ENCODE results near the gene GDF2. TPM values are rescaled to one million over a fixed set of nuclear protein-coding genes. Genes with fewer than 3 reads are reported as not detected.

Gene GDF2
- total RNA-seq, 1 experiment from 2014 or later: not detected

DNA sequence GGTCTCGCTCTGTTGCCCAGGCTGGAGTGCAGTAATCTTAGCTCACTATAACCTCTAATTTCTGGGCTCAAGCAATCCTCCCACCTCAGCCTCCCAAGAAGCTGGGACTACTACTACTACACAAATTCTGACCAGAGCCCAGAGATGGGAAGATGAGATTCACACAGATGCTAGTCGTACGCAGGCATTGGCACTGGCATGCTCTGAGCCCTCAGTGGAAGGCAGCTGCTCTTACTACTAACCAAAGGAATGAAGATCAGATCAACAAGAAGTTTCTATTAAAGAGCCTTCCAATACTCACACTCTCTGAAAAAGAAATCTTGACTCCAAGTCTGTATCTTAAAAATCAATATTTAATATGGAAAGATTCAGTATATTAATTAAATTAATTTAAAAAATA lies 10.7 kb downstream of the GDF2 start:
- DNase-seq (ENCODE audit: low read depth): no peak

DNA sequence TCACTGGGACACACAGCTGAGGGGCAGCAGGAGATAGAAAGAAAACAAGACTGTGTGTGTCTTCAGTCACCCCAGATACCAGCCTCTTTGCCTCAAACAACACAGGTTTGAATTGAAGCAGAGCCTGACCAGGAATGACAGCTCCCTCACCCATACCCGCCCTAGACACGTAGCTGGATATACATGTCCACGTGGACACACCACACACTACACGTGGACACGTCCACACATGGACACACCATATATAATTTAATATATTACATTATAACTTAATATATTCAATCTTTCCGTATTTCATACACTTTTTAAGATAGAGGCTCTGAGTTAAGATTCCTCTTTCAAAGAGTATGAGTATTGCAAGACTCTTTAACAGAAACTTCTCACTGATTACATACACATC lies 11.3 kb downstream of the GDF2 start:
- DNase-seq (ENCODE audit: low read depth): no peak

DNA sequence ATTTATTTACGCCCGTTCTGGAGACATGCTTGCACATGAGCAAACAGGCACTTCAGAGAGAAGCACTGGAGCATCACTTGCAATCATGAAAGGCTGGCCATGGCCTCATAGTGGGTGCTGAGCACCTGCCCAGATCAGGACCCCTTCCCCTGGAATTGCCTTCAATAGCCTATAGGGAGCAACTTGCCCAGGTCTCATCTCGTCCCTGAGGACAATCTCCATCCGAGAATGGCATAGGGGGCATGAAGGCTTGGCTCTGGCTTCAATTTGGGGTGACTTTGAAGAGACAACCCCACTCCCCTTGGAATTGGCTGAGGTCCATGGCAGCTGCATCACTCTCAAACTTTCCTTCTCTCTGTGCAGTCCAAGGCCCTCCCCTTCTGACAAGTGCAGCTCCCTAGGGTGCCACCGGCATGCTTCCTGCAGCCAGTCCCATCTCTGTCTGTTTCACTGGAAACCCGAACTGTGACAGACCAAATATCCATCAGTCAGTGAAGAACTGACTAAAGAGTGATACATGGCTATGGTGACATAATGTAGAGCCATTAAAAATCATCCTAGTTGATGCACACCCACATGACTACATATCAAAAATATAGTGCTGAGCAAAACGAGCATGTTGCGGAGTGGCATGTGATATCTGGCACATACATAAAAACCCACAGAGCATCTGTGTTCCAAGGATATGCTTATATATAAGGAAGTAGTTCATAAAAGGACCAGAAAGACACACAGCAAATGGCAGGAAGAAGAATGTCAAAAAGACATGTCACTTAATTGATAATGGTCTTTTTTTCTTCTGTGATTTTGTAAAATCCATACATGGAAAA lies 12.4 kb downstream of the GDF2 start:
- no peak for DNase-seq (ENCODE audit: low read depth)

DNA sequence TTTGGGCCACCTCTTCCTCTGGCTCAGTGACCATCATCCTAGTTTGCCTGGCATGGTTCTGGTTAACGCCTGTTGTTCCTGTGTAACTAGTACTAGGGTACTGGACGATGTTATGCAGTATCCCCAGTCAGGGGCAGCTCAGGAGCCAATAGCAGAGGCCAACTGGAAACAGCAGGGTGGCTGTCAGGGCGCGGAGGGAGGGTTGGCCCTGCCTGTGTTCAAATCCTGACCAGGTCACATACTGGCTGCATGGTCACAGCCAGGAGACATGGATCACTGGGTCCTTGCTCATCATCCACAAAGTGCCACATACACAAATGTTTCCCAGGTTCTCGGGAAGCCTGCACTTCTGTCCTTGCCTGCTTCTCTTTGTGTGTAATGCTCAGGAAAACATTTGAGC lies 13.7 kb downstream of the GDF2 start:
- DNase-seq (ENCODE audit: low read depth): no peak

GRCh38 chr10:47336387-47337134 lies 14.3 kb downstream of the GDF2 start:
- DNase-seq (ENCODE audit: low read depth): peak; percentile 45

DNA sequence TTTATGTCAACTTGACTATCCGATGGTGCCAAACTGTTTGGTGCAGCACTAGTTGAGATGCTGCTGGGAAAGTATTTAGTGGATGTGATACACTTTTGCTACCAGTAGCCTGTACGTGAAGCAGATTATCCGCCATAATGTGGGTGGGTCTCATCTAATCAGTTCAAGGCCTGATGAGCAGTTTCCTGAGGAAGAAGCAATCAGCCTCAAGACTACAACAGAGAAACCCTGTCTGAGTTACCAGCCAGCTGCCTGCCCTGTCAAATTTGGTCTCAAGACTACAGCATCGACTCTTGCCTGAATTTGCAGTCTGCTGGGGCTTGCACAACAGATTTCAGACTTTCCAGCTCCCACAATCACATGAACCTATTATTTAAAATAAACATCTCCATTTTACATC lies 15.1 kb downstream of the GDF2 start:
- no peak for DNase-seq (ENCODE audit: low read depth)

GRCh38 chr10:47339186-47339735 lies 17.0 kb downstream of the GDF2 start:
- DNase-seq (ENCODE audit: low read depth): no peak

- DNase-seq (ENCODE audit: low read depth): no peak
Measured at GRCh38 chr10:47339759-47340607, 17.7 kb downstream of the GDF2 start.

DNA sequence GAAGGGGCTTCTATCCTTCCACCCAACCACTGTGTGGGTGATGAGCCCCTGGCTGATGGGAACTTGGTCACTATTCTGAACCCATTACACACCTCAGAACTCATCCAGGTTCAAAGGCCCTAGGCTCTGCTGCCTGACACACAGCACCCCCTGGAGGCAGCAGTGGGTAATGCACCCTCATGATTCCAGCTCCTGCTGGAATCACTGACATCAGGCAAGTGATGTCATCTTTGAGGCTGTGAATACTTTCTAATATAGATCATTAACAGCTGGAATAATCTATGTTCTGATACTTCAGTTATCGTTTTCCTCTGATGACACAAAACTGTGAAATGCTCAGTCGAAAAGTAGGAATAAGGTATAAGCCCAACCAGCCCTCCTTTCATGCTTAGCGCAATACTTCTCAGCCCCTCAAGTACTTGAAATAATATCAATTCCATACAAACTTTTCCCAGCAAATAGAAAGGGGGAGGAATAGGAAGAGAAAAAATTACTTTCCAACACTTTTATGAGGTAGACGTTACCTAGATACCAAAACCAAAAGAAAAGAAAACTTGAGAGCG lies 18.4 kb downstream of the GDF2 start:
- DNase-seq (ENCODE audit: low read depth): peak; percentile 58

DNA sequence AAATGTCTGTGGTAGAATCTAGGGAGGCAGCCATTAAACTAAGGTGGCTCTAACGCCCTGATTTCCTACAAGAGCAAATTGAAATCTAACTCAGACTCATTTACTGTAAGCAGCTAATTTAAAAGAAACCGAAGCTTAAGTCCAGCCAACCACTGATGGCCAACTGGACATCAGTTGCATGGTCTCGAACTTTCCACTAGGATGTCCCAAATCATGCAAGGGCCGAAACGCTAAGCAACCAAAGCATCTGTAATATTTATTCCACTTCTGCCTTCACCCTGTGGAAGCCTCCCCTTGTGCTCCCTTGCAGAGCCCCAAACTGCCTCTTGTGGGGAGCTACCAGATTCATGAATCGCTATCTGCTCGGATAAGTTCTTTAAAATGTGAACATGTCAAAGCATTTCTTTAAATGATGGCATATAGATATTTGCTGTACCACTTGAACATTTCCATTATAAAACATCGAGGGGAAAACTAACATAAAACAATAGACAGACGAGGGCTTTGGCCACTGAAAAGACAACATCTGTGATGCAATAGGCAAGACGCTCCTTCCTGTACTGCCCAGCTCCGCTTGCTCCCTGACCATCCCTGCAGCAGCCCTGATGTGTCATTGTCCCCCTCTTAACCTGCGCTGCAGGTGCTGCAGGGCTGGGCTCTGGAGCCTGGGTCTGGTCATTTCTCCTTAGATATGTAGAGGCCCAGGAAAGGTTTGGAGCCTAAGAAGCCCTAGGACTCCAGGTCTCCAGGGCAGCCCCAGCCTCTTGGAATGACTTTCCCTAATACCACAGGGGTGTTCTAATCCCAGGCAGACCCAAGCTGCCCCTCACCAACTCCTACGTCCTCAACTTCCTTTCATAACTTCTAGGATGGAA lies 23.0 kb downstream of the GDF2 start:
- no peak for DNase-seq (ENCODE audit: low read depth)

DNA sequence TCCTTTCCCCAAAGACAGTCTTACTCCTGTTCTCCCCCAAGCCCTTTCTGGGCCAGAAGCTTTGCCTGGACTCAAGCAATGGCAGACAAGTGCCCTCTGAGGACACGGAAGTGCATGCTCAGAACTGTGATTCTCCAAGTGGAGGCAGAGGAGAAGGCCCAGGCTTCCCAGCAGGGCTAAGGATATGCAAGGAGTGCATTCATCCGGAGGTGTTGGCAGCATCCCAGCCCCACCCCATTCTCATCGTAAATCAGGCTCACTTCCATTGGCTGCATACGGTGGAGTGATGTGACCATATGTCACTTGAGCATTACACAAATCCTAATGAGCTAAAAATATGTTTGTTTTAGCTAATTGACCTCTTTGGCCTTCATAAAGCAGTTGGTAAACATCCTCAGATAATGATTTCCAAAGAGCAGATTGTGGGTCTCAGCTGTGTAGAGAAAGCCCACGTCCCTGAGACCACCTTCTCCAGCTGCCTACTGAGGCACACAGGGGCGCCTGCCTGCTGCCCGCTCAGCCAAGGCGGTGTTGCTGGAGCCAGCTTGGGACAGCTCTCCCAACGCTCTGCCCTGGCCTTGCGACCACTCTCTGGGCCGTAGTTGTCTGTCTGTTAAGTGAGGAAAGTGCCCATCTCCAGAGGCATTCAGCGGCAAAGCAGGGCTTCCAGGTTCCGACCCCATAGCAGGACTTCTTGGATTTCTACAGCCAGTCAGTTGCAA lies 24.5 kb downstream of the GDF2 start:
- DNase-seq (ENCODE audit: low read depth): no peak

- DNase-seq (ENCODE audit: low read depth): no peak
Measured at GRCh38 chr10:47347303-47347675, 25.0 kb downstream of the GDF2 start.

DNA sequence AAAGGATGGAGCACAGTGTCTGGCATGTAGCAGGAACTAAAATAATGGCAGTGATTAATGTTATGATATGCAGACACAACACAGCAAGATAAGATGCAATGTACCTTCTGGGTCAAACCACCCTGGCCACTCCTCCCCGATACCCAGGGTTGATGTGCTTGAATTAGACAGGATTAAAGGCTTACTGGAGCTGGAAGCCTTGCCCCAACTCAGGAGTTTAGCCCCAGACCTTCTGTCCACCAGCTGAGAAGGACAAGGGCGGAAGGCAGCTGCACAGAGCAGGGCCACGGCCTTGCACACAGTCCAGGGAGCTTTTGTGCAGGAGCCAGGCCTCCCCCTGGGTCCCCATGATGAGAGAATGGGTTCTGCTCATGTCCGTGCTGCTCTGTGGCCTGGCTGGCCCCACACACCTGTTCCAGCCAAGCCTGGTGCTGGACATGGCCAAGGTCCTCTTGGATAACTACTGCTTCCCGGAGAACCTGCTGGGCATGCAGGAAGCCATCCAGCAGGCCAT lies 25.9 kb downstream of the GDF2 start, which contains the start of gene RBP3:
TSS of gene RBP3 (plus strand) at position 226 of the 514 bp plus-strand sequence. CDS start at position 348, 122 bp downstream.
- no peak for DNase-seq (ENCODE audit: low read depth)

GRCh38 chr10:47348661-47349470 lies 26.6 kb downstream of the GDF2 start:
- DNase-seq (ENCODE audit: low read depth): no peak

DNA sequence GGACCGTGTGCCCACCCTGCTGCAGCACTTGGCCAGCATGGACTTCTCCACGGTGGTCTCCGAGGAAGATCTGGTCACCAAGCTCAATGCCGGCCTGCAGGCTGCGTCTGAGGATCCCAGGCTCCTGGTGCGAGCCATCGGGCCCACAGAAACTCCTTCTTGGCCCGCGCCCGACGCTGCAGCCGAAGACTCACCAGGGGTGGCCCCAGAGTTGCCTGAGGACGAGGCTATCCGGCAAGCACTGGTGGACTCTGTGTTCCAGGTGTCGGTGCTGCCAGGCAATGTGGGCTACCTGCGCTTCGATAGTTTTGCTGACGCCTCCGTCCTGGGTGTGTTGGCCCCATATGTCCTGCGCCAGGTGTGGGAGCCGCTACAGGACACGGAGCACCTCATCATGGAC lies 27.3 kb downstream of the GDF2 start:
- no peak for DNase-seq (ENCODE audit: low read depth)

DNA sequence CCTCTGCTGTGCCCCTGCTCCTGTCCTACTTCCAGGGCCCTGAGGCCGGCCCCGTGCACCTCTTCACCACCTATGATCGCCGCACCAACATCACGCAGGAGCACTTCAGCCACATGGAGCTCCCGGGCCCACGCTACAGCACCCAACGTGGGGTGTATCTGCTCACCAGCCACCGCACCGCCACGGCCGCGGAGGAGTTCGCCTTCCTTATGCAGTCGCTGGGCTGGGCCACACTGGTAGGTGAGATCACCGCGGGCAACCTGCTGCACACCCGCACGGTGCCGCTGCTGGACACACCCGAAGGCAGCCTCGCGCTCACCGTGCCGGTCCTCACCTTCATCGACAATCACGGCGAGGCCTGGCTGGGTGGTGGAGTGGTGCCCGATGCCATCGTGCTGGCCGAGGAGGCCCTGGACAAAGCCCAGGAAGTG lies 27.7 kb downstream of the GDF2 start:
- DNase-seq (ENCODE audit: low read depth): no peak

DNA sequence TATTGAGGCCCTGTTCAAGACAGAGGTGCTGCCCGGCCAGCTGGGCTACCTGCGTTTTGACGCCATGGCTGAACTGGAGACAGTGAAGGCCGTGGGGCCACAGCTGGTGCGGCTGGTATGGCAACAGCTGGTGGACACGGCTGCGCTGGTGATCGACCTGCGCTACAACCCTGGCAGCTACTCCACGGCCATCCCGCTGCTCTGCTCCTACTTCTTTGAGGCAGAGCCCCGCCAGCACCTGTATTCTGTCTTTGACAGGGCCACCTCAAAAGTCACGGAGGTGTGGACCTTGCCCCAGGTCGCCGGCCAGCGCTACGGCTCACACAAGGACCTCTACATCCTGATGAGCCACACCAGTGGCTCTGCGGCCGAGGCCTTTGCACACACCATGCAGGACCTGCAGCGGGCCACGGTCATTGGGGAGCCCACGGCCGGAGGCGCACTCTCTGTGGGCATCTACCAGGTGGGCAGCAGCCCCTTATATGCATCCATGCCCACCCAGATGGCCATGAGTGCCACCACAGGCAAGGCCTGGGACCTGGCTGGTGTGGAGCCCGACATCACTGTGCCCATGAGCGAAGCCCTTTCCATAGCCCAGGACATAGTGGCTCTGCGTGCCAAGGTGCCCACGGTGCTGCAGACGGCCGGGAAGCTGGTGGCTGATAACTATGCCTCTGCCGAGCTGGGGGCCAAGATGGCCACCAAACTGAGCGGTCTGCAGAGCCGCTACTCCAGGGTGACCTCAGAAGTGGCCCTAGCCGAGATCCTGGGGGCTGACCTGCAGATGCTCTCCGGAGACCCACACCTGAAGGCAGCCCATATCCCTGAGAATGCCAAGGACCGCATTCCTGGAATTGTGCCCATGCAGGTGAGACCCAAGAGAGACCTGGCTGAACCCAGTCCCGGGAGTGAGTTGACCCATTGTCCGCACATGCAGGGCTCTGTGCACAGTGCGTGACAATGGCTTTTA lies 28.7 kb downstream of the GDF2 start:
- no peak for DNase-seq (ENCODE audit: low read depth)

Data from Daoy (cell line).